Measurements from ENCODE around the gene PDZRN4. TPM values are rescaled to one million over a fixed set of nuclear protein-coding genes. Genes with fewer than 3 reads are reported as not detected.

The PDZRN4 gene
- total and polyA plus RNA-seq, 3 donors from 2014 or later, result 7.7 to 11.3 (median 11.3) TPM

- Histone ChIP-seq H3K4me1 (no peaks in the 10 kb centered on the region), H3K9me3 (no peaks in the 10 kb centered on the region), H3K4me3 (no peak overlapping the region), H3K27me3 (no peaks in the 10 kb centered on the region), H3K27ac (no peak overlapping the region), H3K36me3 (ENCODE audit: low read depth, missing control alignments) (no peaks in the 10 kb centered on the region)
- DNase-seq, result no peak
- intact Hi-C loops (cut with DNase I; ENCODE audit: low total_unique reads), result no loop called here
- WGBS, 2 donors, result 76 to 79% methylated on average over 9 of the region's 9 CpGs
- no peak for TF ChIP-seq POLR2A (IDR thresholded peaks at IDR 0.05)
- TF ChIP-seq CTCF (IDR thresholded peaks at IDR 0.05), result no peak
Measured at GRCh38 chr12:41552588-41552987, 364.5 kb downstream of the PDZRN4 start.

GRCh38 chr12:41556176-41556575 lies 368.1 kb downstream of the PDZRN4 start:
- intact Hi-C loops (cut with DNase I; ENCODE audit: low total_unique reads), result no loop called here
- no peak for DNase-seq
- Histone ChIP-seq H3K36me3 (ENCODE audit: low read depth, missing control alignments) (no peaks in the 10 kb centered on the region), H3K4me3 (no peak overlapping the region), H3K27ac (no peak overlapping the region), H3K27me3 (no peaks in the 10 kb centered on the region), H3K4me1 (no peaks in the 10 kb centered on the region), H3K9me3 (no peaks in the 10 kb centered on the region)
- 93 to 94% methylated on average over 3 of the region's 3 CpGs for WGBS, 2 donors
- TF ChIP-seq POLR2A (IDR thresholded peaks at IDR 0.05) (no peak), CTCF (IDR thresholded peaks at IDR 0.05) (no peak)

- WGBS, 2 donors, result 88 to 94% methylated on average over 4 of the region's 4 CpGs
- TF ChIP-seq CTCF (IDR thresholded peaks at IDR 0.05) (no peak), POLR2A (IDR thresholded peaks at IDR 0.05) (no peak)
- H3K36me3 ChIP-seq (ENCODE audit: low read depth, missing control alignments), result no peaks in the 10 kb centered on the region
- intact Hi-C loops (cut with DNase I; ENCODE audit: low total_unique reads), result no loop called here
- H3K4me1 ChIP-seq, result no peaks in the 10 kb centered on the region
- no peaks in the 10 kb centered on the region for H3K9me3 ChIP-seq
- no peak overlapping the region for H3K27ac ChIP-seq
- no peak for DNase-seq
- no peaks in the 10 kb centered on the region for H3K27me3 ChIP-seq
- H3K4me3 ChIP-seq, result no peak overlapping the region
Measured at GRCh38 chr12:41557344-41557743, 369.2 kb downstream of the PDZRN4 start.

- Histone ChIP-seq H3K4me1 (no peaks in the 10 kb centered on the region), H3K4me3 (no peak overlapping the region), H3K9me3 (no peaks in the 10 kb centered on the region), H3K27me3 (no peaks in the 10 kb centered on the region), H3K36me3 (ENCODE audit: low read depth, missing control alignments) (no peaks in the 10 kb centered on the region), H3K27ac (no peak overlapping the region)
- no peak for DNase-seq
- 82 to 95% methylated on average over 1 of the region's 1 CpG for WGBS, 2 donors
- intact Hi-C loops (cut with DNase I; ENCODE audit: low total_unique reads), result no loop called here
- no peak for TF ChIP-seq CTCF (IDR thresholded peaks at IDR 0.05)
- no peak for TF ChIP-seq POLR2A (IDR thresholded peaks at IDR 0.05)
Measured at GRCh38 chr12:41558671-41559070, 370.6 kb downstream of the PDZRN4 start.

GRCh38 chr12:41563051-41563450 lies 374.9 kb downstream of the PDZRN4 start:
- Histone ChIP-seq H3K27ac (no peak overlapping the region), H3K27me3 (no peaks in the 10 kb centered on the region), H3K9me3 (no peaks in the 10 kb centered on the region), H3K4me3 (no peak overlapping the region), H3K36me3 (ENCODE audit: low read depth, missing control alignments) (no peaks in the 10 kb centered on the region), H3K4me1 (no peaks in the 10 kb centered on the region)
- no peak for TF ChIP-seq CTCF (IDR thresholded peaks at IDR 0.05)
- TF ChIP-seq POLR2A (IDR thresholded peaks at IDR 0.05), result no peak
- DNase-seq, result no peak
- WGBS, 2 donors, result 61 to 83% methylated on average over 12 of the region's 12 CpGs
- intact Hi-C loops (cut with DNase I; ENCODE audit: low total_unique reads), result no loop called here
